ENCODE results near the gene STK32B. TPM values are rescaled to one million over a fixed set of nuclear protein-coding genes. Genes with fewer than 3 reads are reported as not detected.

The STK32B gene
- total and polyA plus RNA-seq, 9 of the 15 experiments (the other 6 are each of a cell fraction or from before 2014, with no cell fraction given), result 0.03 to 0.20 (median 0.07) TPM; not detected in 2

GRCh38 chr4:5072948-5073347, 21.7 kb downstream of the STK32B start:
- Histone ChIP-seq H3K9me1 (ENCODE audit: control insufficient read depth, insufficient read depth, low read length) (no peaks in the 10 kb centered on the region), H3K4me1 (replicated peaks in 1 of 2; ENCODE audit: control insufficient read depth in 2 of 2, insufficient read depth in 2 of 2, low read length in 2 of 2) (no peaks in the 10 kb centered on the region), H3K79me2 (ENCODE audit: control insufficient read depth, insufficient read depth, low read length) (no peaks in the 10 kb centered on the region), H3K27me3 (ENCODE audit: control insufficient read depth in 2 of 2, insufficient read depth in 2 of 2, low read length in 2 of 2) (peaks cover 0 to 5% of the 10 kb centered on the region in 2 experiments; a peak in 1 of 5 replicates), H3K9ac (ENCODE audit: insufficient read depth in 1 of 2, low read depth in 2 of 2, low read length in 2 of 2) (no peak overlapping the region), H3K27ac (ENCODE audit: extremely low read depth, low read depth, low read length) (no peak overlapping the region), H3K4me3 (no peak overlapping the region), H3K9me3 (replicated peaks; ENCODE audit: control insufficient read depth, insufficient read depth, low read depth, low read length) (no peaks in the 10 kb centered on the region; the same call in 1 of the 2 replicates), H3K4me2 (ENCODE audit: insufficient read depth, low read length) (no peak overlapping the region), H2AFZ (ENCODE audit: low read depth, low read length) (no peak overlapping the region), H4K20me1 (replicated peaks; ENCODE audit: control insufficient read depth, insufficient read depth, low read length) (no peaks in the 10 kb centered on the region), H3K36me3 (ENCODE audit: control insufficient read depth, insufficient read depth, low read length) (no peaks in the 10 kb centered on the region)
- no peak for ATAC-seq
- POLR2A ChIA-PET, result no interaction called here
- intact Hi-C loops (cut with micrococcal nuclease), result no loop called here
- BruUV-seq (replicated peaks), result no TSS peak
- no peak for TF ChIP-seq ZNF3 (CRISPR knock-in tag; IDR thresholded peaks at IDR 0.05)
- peak; percentile 96 for TF ChIP-seq ZNF507 (tag; conservative IDR thresholded peaks at IDR 0.05)
- DNase-seq (ENCODE audit: extremely low read depth in 1 of 4, low spot score in 3 of 4), result no peak
- CTCF ChIA-PET (ENCODE audit: low intra/inter-chr PET ratio), result no interaction called here
- 0% methylated on average over 1 of the region's 1 CpG for WGBS (ENCODE audit: insufficient coverage, low coverage, missing lambda C conversion rate)
- no peak for FAIRE-seq
- in situ Hi-C loops (cut with MboI), result no loop called here

GRCh38 chr4:5078009-5078408, 26.7 kb downstream of the STK32B start:
- peak in 1 of 4 experiments; percentile 3 for DNase-seq (ENCODE audit: extremely low read depth in 1 of 4, low spot score in 3 of 4)
- peak; percentile 63 for TF ChIP-seq USF2 (CRISPR knock-in tag; IDR thresholded peaks at IDR 0.05)
- TF ChIP-seq NRF1 (conservative IDR thresholded peaks at IDR 0.05 in 1 of 2, IDR thresholded peaks at IDR 0.05 in 1 of 2), result no peak
- peak; percentile 53; the same call in 1 of the 2 replicates for TF ChIP-seq RAD51 (IDR thresholded peaks at IDR 0.05; ENCODE audit: borderline replicate concordance, low read depth)
- peak; percentile 77 for TF ChIP-seq NFYB (IDR thresholded peaks at IDR 0.05; ENCODE audit: extremely low read depth, insufficient read length)
- intact Hi-C loops (cut with micrococcal nuclease), result no loop called here
- Histone ChIP-seq H3K27me3 (ENCODE audit: control insufficient read depth in 2 of 2, insufficient read depth in 2 of 2, low read length in 2 of 2) (no peaks in the 10 kb centered on the region), H3K4me3 (no peak overlapping the region), H4K20me1 (replicated peaks; ENCODE audit: control insufficient read depth, insufficient read depth, low read length) (no peaks in the 10 kb centered on the region), H3K27ac (ENCODE audit: extremely low read depth, low read depth, low read length) (no peak overlapping the region), H3K9ac (ENCODE audit: insufficient read depth in 1 of 2, low read depth in 2 of 2, low read length in 2 of 2) (no peak overlapping the region), H3K9me3 (replicated peaks; ENCODE audit: control insufficient read depth, insufficient read depth, low read depth, low read length) (no peaks in the 10 kb centered on the region; the same call in 1 of the 2 replicates), H3K4me2 (ENCODE audit: insufficient read depth, low read length) (no peak overlapping the region), H3K79me2 (ENCODE audit: control insufficient read depth, insufficient read depth, low read length) (no peaks in the 10 kb centered on the region), H3K36me3 (ENCODE audit: control insufficient read depth, insufficient read depth, low read length) (no peaks in the 10 kb centered on the region), H3K9me1 (ENCODE audit: control insufficient read depth, insufficient read depth, low read length) (no peaks in the 10 kb centered on the region), H2AFZ (ENCODE audit: low read depth, low read length) (no peak overlapping the region), H3K4me1 (replicated peaks in 1 of 2; ENCODE audit: control insufficient read depth in 2 of 2, insufficient read depth in 2 of 2, low read length in 2 of 2) (no peaks in the 10 kb centered on the region)
- WGBS (ENCODE audit: insufficient coverage, low coverage, missing lambda C conversion rate), result 5% methylated on average over 3 of the region's 3 CpGs
- no TSS peak for BruUV-seq (replicated peaks)
- no peak for FAIRE-seq
- ATAC-seq, result 0 out of 3 replicates have a peak, but pooled peaks have one; percentile 46
- POLR2A ChIA-PET, result interaction anchor here (0.5 to 0.6 kb wide), 2 partner anchors 241 to 826 kb away, joined by 3 read pairs; no protein-coding TSS in a partner anchor
- in situ Hi-C loops (cut with MboI), result no loop called here
- CTCF ChIA-PET (ENCODE audit: low intra/inter-chr PET ratio), result no interaction called here
